ENCODE data around the gene MPG.
A peak's percentile ranks its signal among the peaks of the same experiment; 100 is the strongest.

DNA sequence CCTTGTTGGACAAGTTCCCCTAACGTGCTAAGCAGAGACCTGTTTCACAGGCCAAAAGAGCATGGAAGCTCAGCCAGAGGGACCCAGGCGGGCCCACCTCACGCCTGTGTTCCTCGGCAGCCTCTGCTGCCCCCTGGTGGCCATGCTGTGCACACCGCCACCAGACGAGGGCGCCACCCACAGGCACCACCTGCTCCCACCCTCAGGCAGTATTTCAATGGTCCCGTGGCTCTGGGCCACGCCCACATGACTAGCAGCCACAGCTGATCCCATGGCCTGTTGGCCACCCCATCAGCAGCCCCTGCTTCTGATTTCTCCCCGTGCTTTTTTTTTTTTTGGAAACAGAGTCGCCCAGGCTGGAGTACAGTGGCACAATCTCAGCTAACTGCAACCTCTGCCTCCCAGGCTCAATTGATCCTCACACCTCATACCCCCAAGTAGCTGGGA lies 18.9 kb downstream of the MPG start:
- no peak for TF ChIP-seq ESRRA (CRISPR knock-in tag; IDR thresholded peaks at IDR 0.05; ENCODE audit: borderline replicate concordance)
- TF ChIP-seq TCF7 (CRISPR knock-in tag; IDR thresholded peaks at IDR 0.05; ENCODE audit: low read depth): no peak
- peak; percentile 100 for TF ChIP-seq CTCF (IDR thresholded peaks at IDR 0.05)
- no peak for TF ChIP-seq KAT7 (CRISPR knock-in tag; IDR thresholded peaks at IDR 0.05; ENCODE audit: borderline replicate concordance)
- TF ChIP-seq GABPB1 (CRISPR knock-in tag; IDR thresholded peaks at IDR 0.05): no peak
- peak; percentile 86 for TF ChIP-seq SP1 (CRISPR knock-in tag; conservative IDR thresholded peaks at IDR 0.05)
- TF ChIP-seq, protein P1, sequence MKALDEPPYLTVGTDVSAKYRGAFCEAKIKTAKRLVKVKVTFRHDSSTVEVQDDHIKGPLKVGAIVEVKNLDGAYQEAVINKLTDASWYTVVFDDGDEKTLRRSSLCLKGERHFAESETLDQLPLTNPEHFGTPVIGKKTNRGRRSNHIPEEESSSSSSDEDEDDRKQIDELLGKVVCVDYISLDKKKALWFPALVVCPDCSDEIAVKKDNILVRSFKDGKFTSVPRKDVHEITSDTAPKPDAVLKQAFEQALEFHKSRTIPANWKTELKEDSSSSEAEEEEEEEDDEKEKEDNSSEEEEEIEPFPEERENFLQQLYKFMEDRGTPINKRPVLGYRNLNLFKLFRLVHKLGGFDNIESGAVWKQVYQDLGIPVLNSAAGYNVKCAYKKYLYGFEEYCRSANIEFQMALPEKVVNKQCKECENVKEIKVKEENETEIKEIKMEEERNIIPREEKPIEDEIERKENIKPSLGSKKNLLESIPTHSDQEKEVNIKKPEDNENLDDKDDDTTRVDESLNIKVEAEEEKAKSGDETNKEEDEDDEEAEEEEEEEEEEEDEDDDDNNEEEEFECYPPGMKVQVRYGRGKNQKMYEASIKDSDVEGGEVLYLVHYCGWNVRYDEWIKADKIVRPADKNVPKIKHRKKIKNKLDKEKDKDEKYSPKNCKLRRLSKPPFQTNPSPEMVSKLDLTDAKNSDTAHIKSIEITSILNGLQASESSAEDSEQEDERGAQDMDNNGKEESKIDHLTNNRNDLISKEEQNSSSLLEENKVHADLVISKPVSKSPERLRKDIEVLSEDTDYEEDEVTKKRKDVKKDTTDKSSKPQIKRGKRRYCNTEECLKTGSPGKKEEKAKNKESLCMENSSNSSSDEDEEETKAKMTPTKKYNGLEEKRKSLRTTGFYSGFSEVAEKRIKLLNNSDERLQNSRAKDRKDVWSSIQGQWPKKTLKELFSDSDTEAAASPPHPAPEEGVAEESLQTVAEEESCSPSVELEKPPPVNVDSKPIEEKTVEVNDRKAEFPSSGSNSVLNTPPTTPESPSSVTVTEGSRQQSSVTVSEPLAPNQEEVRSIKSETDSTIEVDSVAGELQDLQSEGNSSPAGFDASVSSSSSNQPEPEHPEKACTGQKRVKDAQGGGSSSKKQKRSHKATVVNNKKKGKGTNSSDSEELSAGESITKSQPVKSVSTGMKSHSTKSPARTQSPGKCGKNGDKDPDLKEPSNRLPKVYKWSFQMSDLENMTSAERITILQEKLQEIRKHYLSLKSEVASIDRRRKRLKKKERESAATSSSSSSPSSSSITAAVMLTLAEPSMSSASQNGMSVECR (CRISPR knock-in tag; IDR thresholded peaks at IDR 0.05; ENCODE audit: borderline replicate concordance): 0 out of 2 replicates have a peak, but pooled peaks have one; percentile 35
- TF ChIP-seq ZNF121 (CRISPR knock-in tag; IDR thresholded peaks at IDR 0.05): peak; percentile 69

Data from WTC11 (cell line).